GF-D8 (cell line): ENCODE measurements around the gene NOTCH4.
"Not testable (repeated sequence)": the region's sequence is repeated elsewhere in the genome, so short reads cannot be mapped to it uniquely, and the experiment has no call there.

Experiments used
- DNase-seq: peaks from one replicate; lab custom pipeline; 2025; lab: John Stamatoyannopoulos, UW

The NOTCH4 gene

DNA sequence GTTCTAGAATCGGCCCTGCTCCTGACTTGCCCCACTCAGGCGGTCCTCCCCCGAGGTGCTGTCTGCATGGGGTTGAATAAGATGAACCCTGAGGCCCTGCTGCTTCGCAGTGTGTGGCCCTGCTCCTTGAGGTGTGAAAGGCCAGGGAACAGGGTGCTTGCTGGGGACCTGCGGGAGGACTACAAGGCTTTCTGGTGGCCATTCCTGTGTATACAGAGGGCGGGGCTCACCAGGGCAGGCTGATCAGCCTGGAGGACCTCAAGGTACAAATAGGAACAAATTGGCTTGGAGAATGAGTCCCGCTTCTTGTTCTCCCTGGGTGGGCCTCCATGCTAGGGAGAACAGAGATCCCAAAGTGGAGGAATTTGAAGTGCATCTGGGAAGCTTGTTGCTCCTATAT is 5.7 kb downstream of the NOTCH4 start:
- no peak for DNase-seq

DNA sequence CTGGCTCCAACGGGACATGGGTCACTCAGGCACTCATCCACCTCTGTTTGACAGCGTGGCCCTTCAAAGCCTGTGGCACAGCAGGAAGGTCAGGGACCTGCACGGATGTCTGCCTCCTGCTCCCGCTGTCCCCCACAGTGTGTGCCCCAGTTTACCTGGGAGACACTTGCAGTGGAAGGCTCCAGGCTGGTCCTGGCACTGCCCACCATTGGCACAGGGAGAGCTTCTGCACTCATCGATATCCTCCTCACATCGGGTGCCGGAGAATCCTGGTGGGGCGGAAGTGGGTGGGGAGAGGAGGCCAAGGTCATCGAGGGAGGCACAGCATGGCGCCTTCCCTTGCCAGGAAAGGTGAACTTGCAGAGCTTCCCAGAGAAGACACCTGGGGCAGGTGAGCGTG is 6.9 kb downstream of the NOTCH4 start:
- DNase-seq, result no peak

DNA sequence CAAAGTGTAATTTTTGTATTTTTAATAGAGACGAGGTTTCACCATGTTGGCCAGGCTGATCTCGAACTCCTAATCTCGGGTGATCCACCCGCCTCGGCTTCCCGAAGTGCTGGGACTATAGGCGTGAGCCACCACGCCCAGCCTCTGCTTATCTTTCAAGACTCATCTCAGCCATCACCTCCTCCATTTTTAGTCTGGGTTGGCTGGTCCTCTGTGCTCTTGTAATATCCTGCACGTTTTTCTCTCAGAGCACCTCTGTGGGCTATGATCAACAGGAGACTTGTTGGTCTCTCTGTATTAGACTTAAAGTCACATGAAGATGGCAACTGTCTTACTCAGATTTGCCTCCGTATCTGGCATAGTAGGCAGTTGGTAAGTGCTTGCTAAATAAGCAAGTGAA is 7.6 kb downstream of the NOTCH4 start:
- no peak for DNase-seq

DNA sequence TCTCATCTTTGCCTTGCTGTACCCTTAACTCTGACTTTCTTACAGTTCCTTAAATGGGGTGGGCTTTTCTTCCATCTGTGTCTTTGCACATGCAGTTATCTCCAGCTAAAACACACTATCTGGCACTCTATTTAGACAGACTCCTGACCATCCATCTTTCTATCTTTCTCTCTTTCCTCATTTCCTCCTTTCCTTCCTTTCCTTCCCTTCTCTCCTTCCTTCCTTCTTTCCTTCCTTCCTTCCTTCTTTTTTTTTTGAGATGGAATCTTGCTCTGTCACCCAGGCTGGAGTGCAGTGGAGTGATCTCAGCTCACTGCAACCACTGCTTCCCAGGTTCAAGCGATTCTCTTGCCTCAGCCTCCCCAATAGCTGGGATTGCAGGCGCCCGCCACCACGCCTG is 8.2 kb downstream of the NOTCH4 start:
- DNase-seq, result no peak

DNA sequence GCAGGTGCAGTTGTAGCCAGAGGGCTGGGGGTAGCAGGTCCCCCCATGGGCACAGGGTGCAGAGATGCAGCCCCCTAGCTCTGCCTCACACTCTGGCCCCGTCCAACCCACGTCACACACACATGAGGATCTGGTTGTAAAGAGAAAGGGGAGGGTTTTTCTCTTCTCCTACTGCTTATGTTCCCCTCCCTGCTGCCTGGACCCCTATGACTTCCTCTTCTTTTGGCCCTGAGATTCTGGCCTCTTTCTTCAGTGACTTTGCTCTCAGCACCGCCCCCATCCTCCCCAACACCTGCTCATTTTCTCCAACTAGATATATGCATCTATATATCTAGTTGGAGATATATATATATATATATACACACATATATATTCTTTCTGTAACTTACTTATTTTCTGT is 9.7 kb downstream of the NOTCH4 start:
- DNase-seq, result no peak

DNA sequence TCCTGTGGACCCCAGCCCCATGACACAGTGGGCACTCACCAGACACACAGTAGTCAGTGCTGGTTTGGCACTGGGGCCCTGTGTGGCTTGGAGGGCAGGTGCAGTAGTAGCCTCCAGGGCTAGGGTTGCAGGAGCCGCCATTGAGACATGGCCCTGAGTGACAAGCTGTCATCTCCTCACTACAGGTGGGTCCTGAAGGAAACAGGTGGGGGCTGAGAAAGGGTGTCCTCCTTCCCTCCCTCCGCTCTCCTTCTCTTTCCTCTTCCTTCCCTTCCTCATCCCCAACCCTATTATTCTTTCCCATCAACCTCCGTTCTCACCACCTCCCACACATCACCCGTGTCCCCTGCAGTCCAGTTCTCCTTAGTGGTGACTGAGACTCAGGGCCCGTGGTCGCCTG is 10.2 kb downstream of the NOTCH4 start:
- no peak for DNase-seq

DNA sequence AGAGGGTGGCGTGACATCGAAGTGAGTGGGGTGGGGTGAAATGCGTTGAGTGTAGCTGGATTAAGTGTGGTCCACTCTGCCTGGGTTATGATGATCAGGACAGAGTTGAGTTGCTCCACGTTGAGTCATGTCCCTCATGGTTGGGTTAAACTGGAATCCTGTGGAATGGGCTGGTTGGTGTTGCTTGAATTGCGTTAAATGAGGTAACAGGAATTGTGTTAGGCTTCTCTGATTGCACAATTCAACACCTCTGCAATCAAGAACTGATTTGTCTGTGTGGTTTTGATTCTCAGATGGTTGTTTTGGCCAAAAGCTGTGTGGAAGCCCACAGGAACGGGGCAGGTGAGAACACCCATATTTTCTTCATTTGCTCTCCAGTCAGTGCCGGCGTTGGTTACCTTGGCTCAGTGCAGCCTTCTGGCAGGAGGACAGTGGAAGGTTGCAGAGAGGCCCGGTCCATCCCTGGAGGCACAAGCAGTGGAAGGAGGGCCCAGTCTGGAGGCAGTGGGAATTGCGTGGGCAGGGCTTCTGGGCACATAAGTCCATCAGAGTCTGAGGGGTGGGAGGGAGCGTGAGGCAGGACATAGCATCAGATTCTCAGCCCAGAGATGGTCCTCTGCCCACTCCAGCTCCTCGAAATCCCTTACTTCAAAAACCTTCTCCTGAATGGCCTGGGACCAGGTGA is 11.6 kb downstream of the NOTCH4 start:
- DNase-seq, result no peak

DNA sequence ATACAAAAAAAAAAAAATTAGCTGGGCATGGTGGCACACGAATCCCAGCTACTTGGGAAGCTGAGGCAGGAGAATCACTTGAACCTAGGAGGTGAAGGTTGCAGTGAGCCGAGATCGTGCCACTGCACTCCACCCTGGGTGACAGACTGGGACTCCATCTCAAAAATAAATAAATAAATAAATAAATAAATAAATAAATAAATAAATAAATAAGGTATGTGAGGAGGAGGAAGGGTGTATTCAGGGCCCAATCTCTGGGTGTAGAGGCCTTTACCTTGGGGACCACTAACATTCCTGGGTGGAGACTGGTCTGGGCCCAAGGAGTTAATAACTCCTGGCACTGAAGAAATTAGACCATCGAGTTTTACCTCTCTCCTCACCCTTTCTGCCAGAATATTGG is 12.4 kb downstream of the NOTCH4 start:
- DNase-seq, result not testable (repeated sequence)

DNA sequence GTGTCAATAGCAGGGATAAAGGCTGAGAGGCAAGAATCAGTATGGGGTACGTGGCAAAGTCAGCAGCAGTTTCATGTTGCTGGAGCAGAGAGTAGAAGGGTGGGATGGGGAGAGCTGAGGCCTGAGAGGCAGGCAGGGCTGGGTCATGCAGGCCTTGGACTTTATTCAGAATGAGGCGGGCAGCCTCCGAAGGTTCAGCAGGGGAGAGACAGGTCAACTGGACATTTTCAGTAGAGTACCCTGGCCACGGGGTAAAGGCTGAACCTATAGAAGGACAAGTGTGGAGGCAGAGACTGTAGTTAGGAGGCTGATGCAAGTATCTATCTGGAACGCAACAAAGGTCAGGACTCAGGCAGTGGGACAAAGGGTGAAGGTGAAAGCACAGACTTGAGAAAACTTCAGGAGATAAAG is 13.7 kb downstream of the NOTCH4 start:
- DNase-seq, result no peak

DNA sequence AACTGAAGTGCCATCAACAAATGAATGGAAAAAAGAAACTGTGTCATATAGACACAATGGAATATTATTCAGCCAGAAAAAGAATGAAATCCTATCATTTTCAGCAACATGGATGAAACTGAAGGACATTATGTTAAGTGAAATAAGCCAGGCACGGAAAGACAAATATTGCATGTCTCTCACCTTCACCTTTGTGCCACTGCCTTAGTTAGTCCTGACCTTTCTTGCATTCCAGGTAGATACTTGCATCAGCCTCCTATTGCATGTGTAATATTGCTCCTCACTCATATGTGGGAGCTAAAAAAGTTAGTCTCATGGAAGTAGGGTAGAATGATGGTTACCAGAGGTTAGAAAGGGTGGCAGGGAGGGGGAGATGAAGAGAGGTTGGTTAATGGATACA is 14.9 kb downstream of the NOTCH4 start:
- no peak for DNase-seq

DNA sequence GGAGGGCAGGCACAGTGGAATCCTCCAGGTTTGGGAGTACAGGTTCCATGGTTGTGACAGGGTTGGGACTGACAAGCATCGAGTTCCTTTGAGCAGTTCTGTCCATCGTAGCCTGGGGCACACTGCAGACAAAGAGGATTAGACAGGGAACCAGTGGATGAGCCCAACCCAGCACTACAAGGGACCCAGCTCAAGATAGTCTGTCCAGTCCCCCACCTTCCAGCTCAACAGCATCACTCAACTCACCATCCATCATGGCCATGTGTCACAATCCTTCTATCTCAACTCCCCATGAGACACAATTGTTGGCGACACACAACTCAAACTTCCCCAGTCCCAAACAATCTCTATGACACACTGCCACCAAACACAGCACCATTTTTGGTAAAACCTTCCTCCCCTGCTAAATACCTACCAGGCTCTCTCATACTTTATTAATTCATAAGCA is 19.6 kb downstream of the NOTCH4 start:
- DNase-seq, result no peak

DNA sequence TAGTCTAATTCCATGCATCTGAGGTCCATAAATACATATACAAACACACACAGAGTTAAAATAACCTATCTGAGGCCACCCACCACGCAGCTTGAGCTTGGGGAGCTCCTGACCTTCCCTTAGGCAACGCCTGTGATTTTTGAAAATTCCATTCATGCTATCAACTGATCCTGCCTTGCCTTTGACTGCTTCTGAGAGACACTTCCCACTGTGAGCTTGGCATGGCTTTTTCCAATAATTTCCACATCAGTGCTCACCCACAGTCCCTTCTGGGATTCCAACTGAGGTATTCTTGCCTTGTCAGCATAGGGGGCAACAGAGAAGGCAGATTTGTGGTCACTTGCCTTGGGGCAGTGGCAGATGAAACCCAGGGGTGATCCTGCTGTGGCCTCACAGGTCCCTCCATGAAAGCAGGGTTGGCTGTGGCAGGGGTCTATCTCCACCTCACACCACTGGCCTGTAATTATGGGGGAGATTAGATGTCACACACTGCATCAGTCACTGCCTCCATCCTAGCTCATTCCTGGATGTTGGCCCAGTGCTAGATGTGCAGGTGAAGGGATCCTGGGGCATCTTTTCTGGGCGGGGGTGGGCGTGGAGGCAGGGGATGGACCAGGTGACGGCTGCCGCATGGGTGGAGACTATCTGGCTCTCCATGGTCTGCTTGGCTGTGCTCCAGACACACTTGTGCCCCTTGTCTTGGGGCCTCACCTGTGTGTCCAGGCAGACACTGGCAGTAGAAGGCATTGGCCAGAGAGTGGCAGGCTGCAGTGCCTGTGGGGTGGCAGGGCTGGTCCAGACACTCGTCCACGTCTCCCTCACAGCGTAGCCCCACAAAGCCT is 20.2 kb downstream of the NOTCH4 start:
- no peak for DNase-seq

DNA sequence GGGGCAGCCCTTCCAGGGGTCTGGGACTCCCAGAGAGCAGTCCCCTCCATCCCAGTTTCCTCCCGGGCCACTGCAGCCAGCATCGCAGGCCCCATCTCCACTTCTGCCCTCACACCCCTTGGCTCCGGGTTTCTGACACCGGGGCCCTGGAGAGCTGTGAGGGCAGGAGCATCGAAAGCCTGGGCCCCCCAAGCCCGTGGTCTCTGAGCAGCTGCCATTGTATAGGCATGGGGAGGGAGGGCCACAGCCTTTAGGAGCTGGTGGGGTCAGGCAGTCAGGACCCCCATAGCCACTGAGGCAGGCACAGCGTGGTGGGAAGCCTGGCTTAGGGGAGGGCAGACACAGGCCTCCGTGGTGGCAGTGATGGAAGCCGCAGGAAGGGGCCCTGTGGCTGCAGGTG is 21.7 kb downstream of the NOTCH4 start:
- DNase-seq, result no peak

DNA sequence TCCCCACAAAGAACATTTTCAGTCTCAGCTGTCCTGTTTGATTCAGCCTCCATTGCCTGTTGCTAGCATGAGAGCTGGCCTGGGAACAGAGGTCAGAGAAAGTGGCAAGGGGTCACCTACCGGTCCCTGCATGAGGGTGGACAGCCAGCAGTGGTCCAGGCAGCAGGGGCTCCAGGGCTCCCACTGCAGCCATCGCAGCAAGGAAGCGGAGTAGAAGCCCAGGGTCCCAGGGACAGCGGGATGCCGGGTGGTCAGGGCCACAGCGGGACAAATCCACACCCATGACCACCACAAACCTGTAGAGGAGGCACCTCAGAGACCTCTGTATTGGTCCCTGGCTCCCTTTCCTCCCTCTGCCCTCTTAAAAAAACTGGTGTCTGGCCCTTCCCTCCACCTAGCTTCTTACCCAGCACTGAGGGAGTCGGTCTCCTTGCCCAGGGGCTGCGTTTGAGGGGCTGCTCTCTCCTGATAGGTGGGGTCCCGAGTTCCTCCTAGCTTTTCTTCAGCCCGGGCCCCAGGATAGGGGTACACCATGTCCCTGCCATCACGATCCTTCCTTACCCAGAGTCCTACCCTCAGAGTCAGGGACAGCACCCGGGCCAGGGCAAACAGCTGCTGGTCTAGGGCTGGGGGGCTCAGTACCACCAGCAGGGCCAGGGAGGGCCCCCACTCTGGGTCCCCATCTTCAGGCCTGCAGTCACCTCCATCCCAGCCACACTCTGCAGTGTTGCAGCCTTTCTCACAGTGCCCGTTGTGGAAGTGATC is 23.0 kb downstream of the NOTCH4 start:
- DNase-seq, result no peak

DNA sequence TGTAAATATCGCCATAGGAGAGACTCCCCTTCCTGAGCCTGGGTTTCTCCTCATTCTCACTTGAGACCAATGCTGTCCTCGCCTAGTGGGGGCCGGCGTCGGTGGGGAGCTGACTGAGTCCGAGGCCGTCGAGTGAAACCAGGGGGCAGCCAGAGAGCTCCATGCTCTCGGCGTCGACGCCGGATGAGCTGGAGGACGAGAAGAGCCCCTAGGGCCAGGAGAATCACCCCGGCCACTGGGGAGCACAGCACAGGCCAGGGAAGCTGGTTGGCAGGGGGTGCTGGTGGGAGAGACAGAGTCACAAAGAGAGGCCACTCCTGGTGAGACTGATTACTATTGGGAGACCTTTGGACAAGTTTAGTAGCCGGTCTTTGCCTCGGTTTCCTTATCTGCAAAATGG is 25.0 kb downstream of the NOTCH4 start:
- DNase-seq, result no peak

DNA sequence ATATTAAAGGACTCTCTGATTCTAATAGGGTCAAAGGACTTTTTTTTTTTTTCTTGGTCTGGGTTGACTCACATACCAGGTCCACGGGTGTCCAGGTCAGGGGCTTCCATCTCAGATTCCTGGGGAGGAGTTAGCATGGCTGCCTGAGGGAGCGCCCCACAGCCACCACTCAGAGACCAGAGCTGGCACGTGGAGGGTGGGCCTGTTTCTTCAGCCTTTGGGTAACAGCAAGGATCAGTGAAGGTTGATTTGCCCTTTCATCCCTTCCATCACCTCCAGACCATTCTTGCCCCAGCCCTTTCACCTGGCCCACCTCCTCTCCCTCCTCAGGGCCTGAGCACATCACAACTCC is 25.5 kb downstream of the NOTCH4 start:
- DNase-seq, result no peak

DNA sequence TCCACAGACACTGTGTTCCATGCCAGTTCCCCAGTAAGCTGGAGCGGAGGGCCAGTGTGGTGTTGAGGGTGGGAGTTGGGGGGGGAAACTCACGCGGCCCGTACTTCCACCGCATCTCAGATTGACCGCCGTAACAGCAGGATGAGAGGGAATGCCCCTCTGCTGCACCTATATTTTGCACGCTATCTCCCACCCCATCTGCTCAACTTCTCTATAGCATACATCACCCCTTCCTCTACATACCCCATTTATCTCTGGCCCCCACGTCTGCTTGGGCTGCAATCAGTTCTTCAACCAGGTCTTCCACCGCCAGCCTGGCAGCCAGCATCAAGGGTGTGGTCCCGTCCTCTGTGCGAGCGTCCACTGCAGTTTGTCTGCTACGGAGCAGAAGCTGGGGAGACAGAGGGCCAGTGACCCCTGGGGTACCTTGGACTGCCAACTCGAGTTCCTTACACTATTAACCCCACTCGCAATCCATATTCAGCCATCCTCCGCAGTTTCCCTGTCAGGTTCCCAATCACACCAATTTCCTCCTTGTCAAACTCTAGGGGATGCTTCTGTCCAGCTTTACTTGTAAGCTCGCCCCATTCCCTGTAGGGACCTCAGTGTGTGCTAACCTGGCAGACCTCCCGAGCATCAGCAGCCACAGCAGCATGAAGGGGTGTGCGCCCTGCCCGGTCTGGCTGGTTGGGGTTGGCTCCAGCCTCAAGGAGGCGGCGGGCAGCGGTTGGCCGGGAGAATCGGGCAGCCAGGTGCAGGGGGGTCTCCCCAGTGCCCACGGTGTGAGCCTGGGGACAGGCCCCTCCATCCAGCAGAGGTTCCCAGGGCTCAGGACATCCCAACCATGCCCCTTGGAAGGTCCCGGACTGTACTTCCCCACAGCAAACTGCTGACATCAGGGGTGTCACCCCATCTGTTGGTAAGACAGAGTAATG is 26.9 kb downstream of the NOTCH4 start:
- no peak for DNase-seq

DNA sequence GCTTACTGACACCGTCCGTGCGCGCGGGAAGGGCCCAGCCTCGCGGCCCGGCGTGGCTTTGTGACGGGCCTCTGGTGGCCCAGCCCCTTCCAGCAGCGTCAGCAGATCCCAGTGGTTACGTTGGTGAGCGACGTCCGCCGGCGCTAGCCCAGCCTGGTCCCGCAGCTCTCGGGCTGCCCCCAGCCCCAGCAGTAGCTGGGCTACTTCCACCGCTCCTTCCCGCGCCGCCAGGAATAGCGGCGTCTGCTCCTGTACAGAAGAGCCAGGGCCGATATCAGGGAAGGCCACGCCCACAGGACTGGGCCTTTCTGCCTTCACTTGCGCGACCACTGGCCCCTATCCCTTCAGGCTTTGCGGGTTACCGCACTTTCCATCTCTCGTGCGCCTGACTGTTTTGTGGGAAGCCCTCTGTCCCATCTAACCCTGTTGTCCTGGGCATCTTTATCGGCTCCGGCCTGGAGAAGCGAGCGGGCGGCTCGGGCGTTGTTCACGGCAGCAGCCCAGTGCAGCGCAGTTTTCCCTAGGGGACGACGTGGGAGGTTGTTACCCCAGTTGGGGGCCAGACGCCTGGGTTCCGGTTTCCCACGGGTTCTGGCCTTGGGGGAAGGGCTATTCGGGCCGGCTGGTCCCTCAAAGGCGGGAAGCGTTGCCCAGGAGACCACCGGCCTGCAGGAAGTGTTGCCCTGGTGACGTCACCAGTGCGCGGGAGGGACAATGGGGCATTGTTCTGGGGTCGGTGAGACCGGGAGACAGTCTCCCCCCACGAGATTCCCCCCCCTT is 27.8 kb downstream of the NOTCH4 start:
- DNase-seq, result peak; percentile 24

DNA sequence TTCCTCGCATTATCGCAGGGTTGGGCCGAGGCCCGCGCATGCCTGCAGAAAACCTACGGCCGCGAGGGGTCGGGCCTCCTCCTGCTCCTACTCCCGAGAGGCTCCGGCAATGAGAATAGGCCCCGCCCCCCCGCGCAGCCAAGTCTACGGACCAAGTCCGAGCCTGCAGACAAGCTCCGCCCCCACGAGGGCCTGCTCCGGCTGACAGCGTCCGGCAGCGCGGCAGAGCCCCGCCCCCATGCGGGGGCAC is 28.3 kb downstream of the NOTCH4 start:
- DNase-seq, result peak; percentile 99

DNA sequence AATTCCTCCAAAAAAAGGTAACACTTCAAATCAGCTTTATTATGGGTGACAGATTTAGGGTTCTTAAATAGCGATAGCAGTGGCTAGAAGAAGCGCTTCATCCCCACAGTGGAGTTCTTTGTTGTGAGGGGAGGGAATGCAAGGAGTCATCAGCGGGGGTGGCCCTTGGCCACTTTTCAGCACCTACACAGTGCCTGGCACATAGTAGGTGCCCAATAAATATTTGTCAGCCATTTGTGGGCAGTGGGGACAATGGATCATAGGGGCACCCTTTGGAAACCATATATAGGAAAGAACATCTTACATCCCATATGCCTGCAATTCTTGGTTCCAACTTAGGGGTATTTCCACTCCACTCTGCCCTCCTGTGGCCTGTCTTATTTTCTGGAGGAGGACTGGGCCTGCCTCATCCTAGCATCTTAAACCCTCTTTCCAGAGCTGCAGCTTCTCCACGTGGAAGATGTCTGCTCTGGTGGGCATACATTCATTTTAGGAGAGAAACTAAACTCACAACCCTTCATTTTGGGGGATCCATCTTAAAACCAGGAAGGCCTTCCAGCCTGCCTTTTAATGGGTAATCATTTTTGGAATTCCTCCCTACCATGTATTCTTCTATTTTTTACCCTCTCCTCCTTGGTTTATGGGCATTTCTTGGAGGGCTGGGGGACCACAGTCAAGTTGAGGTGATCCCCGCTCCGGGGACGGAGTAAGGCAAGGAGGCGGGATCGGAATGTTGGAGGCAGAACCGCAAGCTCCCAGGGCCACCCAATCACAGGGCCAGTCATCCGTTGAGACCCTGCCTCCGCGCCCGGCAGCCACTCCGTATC is 28.8 kb downstream of the NOTCH4 start:
- DNase-seq, result peak; percentile 22
